GM18870 (cell line): ENCODE data around the gene PHOX2B.
"Not testable (repeated sequence)": the region's sequence is repeated elsewhere in the genome, so short reads cannot be mapped to it uniquely, and the experiment has no call there.

Source experiments
- ATAC-seq: cut with Tn5 transposase; IDR thresholded peaks from one replicate; pipeline ENCODE4 v1.9.1; 2021; ENCODE audit warnings: moderate library complexity; ENCODE audit not compliant: unreplicated experiment

Gene PHOX2B

GRCh38 chr4:41713768-41714167, 34.8 kb downstream of the PHOX2B start:
- ATAC-seq = no peak

DNA sequence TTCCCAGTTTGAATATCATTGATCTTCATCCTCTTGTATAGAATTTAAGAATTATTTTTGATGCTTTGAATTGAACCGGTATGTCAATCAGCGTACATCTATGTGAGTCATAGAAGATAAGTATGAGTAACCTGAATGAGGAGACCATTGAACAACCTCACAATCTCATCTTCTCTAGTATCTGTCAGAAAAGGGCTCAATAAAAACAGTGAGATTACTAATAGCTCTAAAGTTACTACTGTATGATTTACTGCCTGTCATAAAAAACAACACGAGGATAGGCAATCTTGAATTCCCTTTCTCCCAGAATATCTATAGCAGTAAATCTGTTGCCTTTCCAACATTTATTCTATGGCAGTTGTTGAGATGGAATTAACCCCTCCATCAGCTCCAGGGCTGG, 36.1 kb downstream of the PHOX2B start:
- no peak for ATAC-seq

DNA sequence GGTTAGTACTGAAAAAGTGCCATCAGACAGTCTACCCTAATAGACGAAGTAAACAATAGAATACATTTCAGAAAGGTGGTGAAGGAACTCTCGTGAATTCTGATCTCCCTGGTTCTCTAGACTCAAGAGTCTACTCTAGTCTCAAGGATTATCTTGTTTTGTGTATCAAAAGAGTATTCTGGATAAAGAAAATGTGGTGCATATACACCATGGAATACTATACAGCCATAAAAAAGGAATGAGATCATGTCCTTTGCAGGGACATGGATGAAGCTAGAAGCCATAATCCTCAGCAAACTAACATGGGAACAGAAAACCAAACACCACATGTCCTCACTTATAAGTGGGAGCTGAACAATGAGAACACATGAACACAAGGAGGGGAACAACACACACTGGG, 36.9 kb downstream of the PHOX2B start:
- ATAC-seq = not testable (repeated sequence)

GRCh38 chr4:41709844-41710481, 38.6 kb downstream of the PHOX2B start:
- no peak for ATAC-seq

GRCh38 chr4:41703785-41704184, 44.7 kb downstream of the PHOX2B start:
- ATAC-seq = no peak

- ATAC-seq = no peak
Measured at GRCh38 chr4:41702770-41703169, 45.8 kb downstream of the PHOX2B start.

- no peak for ATAC-seq
Measured at GRCh38 chr4:41701983-41702382, 46.5 kb downstream of the PHOX2B start.

GRCh38 chr4:41696763-41697162, 51.8 kb downstream of the PHOX2B start:
- no peak for ATAC-seq

DNA sequence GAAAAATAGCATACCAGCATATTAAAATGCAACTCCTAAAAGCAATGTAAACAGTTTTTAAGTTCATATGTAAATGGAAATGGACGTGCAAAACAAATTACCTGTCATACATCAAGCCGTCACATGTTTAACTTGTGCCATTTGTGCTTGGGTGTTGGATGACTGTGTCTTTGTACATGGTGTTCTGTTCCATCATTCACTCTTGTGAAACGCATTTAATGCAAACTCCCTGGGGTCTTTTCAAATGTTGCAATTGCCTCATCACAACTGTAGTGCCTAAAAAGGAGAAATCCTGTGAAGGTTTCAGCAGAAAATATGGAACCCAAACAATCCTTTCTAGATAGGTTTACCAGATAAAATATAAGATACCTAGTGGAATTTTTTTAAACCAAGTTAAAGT, 52.4 kb downstream of the PHOX2B start:
- ATAC-seq = no peak
